Measurements from ENCODE around the gene ZFP57.

- TF ChIP-seq CTCF (IDR thresholded peaks at IDR 0.05; ENCODE audit: low read length) (no peak), EZH2phosphoT487 (IDR thresholded peaks at IDR 0.05; ENCODE audit: low read length) (no peak), EZH2 (optimal IDR thresholded peaks at IDR 0.05; ENCODE audit: low read depth, low read length) (no peak)
These were observed 990 bp downstream of the ZFP57 start for GRCh38 chr6:29679962-29680361.

All from MM.1S (cell line).